Neural crest cell (in vitro differentiated cells): Measurements from ENCODE around the gene FOXP4. TPM values are rescaled to one million over a fixed set of nuclear protein-coding genes. Genes with fewer than 3 reads are reported as not detected.
A peak's percentile ranks its signal among the peaks of the same experiment; 100 is the strongest.

Source experiments
- DNase-seq: peaks from one replicate; pipeline ENCODE4 v3.0.0; 2021; ENCODE audit warnings: low read depth, mixed read lengths, low spot score
- H3K27ac Mint-ChIP-seq: one replicate; pipeline ENCODE4 v1.8.0; 2021; ENCODE audit warnings: mild to moderate bottlenecking, mixed read lengths; ENCODE audit not compliant: unreplicated experiment
- H3K27me3 Mint-ChIP-seq: 2 replicates; pipeline ENCODE4 v1.8.0; 2021; ENCODE audit warnings: low read depth, mild to moderate bottlenecking, mixed read lengths
- H3K36me3 Mint-ChIP-seq: 2 replicates; pipeline ENCODE4 v1.8.0; 2021; ENCODE audit warnings: low read depth, mild to moderate bottlenecking, mixed read lengths
- H3K4me1 Mint-ChIP-seq: 2 replicates; pipeline ENCODE4 v1.8.0; 2021; ENCODE audit warnings: mixed read lengths
- H3K4me3 Mint-ChIP-seq: one replicate; pipeline ENCODE4 v1.8.0; 2021; ENCODE audit warnings: mild to moderate bottlenecking, mixed read lengths
- H3K9me3 Mint-ChIP-seq: 2 replicates; pipeline ENCODE4 v1.8.0; 2021; ENCODE audit warnings: mixed read lengths
- CTCF ChIP-seq: fragments of 200-600 bp; sonication (generic); conservative IDR thresholded peaks from 2 replicates; pipeline ENCODE4 v1.5.0; 2021; ENCODE audit warnings: antibody characterized with exemption, mild to moderate bottlenecking
- total RNA-seq: library from RNA; stranded (reverse); gene quantifications from 2 replicates; pipeline ENCODE4 v1.2.1, GENCODE V29; 2021

Gene FOXP4
- total RNA-seq, 1 donor from 2014 or later: 57.9 TPM

- no peaks in the 10 kb centered on the region for H3K27me3 Mint-ChIP-seq
- H3K4me1 Mint-ChIP-seq: peaks cover 45% of the 10 kb centered on the region
Observed at GRCh38 chr6:41553405-41553999, 7.3 kb downstream of the FOXP4 start.

GRCh38 chr6:41555326-41556300 is 9.4 kb downstream of the FOXP4 start:
- H3K27me3 Mint-ChIP-seq: no peaks in the 10 kb centered on the region

More at GRCh38 chr6:41553405-41553999, 7.3 kb downstream of the FOXP4 start:
- peak overlapping the region; percentile 25 for H3K4me3 Mint-ChIP-seq
- H3K9me3 Mint-ChIP-seq: no peaks in the 10 kb centered on the region
- TF ChIP-seq CTCF: no peak
- H3K36me3 Mint-ChIP-seq: no peaks in the 10 kb centered on the region
- H3K27ac Mint-ChIP-seq: no peak overlapping the region
- no peak for DNase-seq

GRCh38 chr6:41557335-41557734 is 11.2 kb downstream of the FOXP4 start:
- no peaks in the 10 kb centered on the region for H3K36me3 Mint-ChIP-seq
- no peak for TF ChIP-seq CTCF
- no peak overlapping the region for H3K27ac Mint-ChIP-seq
- DNase-seq: no peak
- H3K4me3 Mint-ChIP-seq: peak overlapping the region; percentile 20
- peaks cover 53% of the 10 kb centered on the region for H3K4me1 Mint-ChIP-seq
- no peaks in the 10 kb centered on the region for H3K9me3 Mint-ChIP-seq
- H3K27me3 Mint-ChIP-seq: no peaks in the 10 kb centered on the region

More at GRCh38 chr6:41555326-41556300, 9.4 kb downstream of the FOXP4 start:
- DNase-seq: no peak
- no peak overlapping the region for H3K27ac Mint-ChIP-seq
- no peak for TF ChIP-seq CTCF
- peaks cover 53% of the 10 kb centered on the region for H3K4me1 Mint-ChIP-seq
- no peak overlapping the region for H3K4me3 Mint-ChIP-seq
- H3K9me3 Mint-ChIP-seq: no peaks in the 10 kb centered on the region
- no peaks in the 10 kb centered on the region for H3K36me3 Mint-ChIP-seq

GRCh38 chr6:41558033-41558807 is 12.0 kb downstream of the FOXP4 start:
- Mint-ChIP-seq H3K4me3 (no peak overlapping the region), H3K9me3 (no peaks in the 10 kb centered on the region), H3K4me1 (peaks cover 62% of the 10 kb centered on the region), H3K27ac (no peak overlapping the region), H3K36me3 (no peaks in the 10 kb centered on the region), H3K27me3 (no peaks in the 10 kb centered on the region)
- no peak for DNase-seq
- TF ChIP-seq CTCF: no peak

GRCh38 chr6:41559655-41560427 is 13.7 kb downstream of the FOXP4 start:
- no peak overlapping the region for H3K27ac Mint-ChIP-seq
- H3K9me3 Mint-ChIP-seq: no peaks in the 10 kb centered on the region
- TF ChIP-seq CTCF: no peak

More at GRCh38 chr6:41559655-41560427, 13.7 kb downstream of the FOXP4 start:
- Mint-ChIP-seq H3K27me3 (no peaks in the 10 kb centered on the region), H3K4me1 (peaks cover 68% of the 10 kb centered on the region), H3K36me3 (peaks cover 5% of the 10 kb centered on the region), H3K4me3 (peak overlapping the region; percentile 82)
- no peak for DNase-seq
